Hepatocyte (in vitro differentiated cells): ENCODE results near the gene SLC26A9.

ENCODE experiments used
- EZH2phosphoT487 ChIP-seq: fragments of 200-600 bp; sonication (generic); IDR thresholded peaks from one replicate; pipeline ENCODE4 v1.6.1; 2018; ENCODE audit warnings: antibody characterized with exemption, mild to moderate bottlenecking, low read depth, moderate library complexity; ENCODE audit not compliant: unreplicated experiment, severe bottlenecking
- TF ChIP-seq, protein P1 (sequence below): fragments of 200-600 bp; sonication (generic); IDR thresholded peaks from 2 replicates; pipeline ENCODE4 v1.5.1; 2016; ENCODE audit warnings: antibody characterized with exemption, mild to moderate bottlenecking; ENCODE audit not compliant: poor library complexity

DNA sequence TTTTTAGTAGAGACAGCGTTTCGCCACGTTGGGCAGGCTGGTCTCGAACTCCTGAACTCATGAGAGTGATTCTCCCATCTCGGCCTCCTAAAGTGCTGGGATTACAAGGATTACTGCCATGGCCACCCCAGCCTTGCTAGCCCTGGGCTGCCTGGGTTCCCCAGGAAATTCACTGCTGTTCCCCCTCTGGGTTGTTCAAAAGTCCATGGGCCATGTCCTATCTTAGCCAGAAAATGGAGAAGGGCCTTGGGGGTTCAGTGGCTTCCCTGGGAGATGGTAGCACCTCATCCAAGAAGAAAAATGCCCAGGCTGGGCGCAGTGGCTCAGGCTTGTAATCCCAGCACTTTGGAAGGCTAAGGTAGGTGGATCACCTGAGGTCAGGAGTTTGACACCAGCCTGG, 20.9 kb downstream of the SLC26A9 start:
- no peak for TF ChIP-seq EZH2phosphoT487
- TF ChIP-seq, protein P1, sequence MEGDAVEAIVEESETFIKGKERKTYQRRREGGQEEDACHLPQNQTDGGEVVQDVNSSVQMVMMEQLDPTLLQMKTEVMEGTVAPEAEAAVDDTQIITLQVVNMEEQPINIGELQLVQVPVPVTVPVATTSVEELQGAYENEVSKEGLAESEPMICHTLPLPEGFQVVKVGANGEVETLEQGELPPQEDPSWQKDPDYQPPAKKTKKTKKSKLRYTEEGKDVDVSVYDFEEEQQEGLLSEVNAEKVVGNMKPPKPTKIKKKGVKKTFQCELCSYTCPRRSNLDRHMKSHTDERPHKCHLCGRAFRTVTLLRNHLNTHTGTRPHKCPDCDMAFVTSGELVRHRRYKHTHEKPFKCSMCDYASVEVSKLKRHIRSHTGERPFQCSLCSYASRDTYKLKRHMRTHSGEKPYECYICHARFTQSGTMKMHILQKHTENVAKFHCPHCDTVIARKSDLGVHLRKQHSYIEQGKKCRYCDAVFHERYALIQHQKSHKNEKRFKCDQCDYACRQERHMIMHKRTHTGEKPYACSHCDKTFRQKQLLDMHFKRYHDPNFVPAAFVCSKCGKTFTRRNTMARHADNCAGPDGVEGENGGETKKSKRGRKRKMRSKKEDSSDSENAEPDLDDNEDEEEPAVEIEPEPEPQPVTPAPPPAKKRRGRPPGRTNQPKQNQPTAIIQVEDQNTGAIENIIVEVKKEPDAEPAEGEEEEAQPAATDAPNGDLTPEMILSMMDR = no peak
